GM10266 (cell line): ENCODE results near the gene ANKRD40CL.

Experiments used
- DNase-seq: peaks from one replicate; pipeline ENCODE4 v3.0.0; 2012; ENCODE audit errors: extremely low spot score
- TF ChIP-seq, protein P1 (sequence below): IDR thresholded peaks from 2 replicates; pipeline ENCODE4 v1.5.1; 2012; ENCODE audit warnings: mild to moderate bottlenecking, low read depth; ENCODE audit not compliant: control insufficient read depth, insufficient read depth; ENCODE audit errors: missing control alignments

ANKRD40CL gene

GRCh38 chr17:50722746-50723145, 44.6 kb downstream of the ANKRD40CL start:
- DNase-seq = no peak
- TF ChIP-seq, protein P1, sequence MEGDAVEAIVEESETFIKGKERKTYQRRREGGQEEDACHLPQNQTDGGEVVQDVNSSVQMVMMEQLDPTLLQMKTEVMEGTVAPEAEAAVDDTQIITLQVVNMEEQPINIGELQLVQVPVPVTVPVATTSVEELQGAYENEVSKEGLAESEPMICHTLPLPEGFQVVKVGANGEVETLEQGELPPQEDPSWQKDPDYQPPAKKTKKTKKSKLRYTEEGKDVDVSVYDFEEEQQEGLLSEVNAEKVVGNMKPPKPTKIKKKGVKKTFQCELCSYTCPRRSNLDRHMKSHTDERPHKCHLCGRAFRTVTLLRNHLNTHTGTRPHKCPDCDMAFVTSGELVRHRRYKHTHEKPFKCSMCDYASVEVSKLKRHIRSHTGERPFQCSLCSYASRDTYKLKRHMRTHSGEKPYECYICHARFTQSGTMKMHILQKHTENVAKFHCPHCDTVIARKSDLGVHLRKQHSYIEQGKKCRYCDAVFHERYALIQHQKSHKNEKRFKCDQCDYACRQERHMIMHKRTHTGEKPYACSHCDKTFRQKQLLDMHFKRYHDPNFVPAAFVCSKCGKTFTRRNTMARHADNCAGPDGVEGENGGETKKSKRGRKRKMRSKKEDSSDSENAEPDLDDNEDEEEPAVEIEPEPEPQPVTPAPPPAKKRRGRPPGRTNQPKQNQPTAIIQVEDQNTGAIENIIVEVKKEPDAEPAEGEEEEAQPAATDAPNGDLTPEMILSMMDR = no peak

- peak; percentile 53 for DNase-seq
- TF ChIP-seq, protein P1 = no peak
Observed at GRCh38 chr17:50721194-50722010, 45.9 kb downstream of the ANKRD40CL start.

GRCh38 chr17:50719924-50720794, 47.2 kb downstream of the ANKRD40CL start:
- TF ChIP-seq, protein P1 = no peak
- DNase-seq = no peak

DNA sequence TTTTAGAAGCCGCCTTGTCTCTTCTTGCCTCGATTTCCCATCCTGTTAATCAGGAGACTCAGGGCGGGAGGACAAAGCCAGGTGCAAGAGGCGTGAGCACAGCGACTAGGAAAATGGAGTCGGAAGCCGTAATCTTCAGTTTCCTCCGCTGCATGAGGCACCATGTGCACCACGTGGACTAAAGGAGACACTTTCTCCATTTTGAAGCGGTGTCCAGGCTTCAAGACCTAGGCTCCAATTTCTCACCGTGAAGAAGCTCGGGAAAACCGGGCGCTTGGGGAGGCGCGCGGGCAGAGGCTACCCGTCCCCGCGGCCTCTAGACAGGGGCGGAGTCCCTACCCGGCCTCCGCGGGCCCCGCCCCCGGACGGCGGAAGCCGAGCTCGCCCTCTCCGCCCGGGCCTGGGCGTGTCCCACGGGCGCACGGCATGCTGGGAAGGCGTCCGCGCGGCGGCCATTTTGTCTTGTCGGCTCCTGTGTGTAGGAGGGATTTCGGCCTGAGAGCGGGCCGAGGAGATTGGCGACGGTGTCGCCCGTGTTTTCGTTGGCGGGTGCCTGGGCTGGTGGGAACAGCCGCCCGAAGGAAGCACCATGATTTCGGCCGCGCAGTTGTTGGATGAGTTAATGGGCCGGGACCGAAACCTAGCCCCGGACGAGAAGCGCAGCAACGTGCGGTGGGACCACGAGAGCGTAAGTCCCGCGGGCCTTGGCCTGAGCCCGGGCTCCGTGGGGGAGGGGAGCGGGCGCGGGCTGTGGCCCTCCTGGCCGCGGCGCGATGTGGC, 48.0 kb downstream of the ANKRD40CL start, which contains the start of gene LUC7L3:
Gene LUC7L3 (plus strand): TSS at position 460 of the 780 bp plus-strand sequence. CDS start 130 bp downstream, at position 590.
- TF ChIP-seq, protein P1 = no peak
- DNase-seq = peak; percentile 97

DNA sequence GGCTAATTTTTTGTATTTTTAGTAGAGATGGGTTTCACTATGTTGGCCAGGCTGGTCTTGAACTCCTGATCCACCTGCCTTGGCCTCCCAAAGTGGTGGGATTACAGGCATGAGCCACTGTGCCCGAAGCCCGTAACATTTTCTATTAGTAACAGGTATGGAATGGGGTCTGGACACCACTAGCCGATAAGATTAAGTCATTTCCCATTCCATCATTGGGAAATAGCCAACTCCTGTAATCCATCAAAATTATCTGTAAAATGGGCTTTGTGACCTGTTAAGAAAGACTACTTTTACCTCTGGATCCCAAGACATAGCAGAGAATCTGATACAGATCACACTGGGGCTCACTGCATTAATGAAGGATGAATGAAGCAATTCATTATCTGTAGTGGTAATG, 51.8 kb downstream of the ANKRD40CL start:
- no peak for DNase-seq
- TF ChIP-seq, protein P1 = no peak

GRCh38 chr17:50712641-50713040, 54.7 kb downstream of the ANKRD40CL start:
- no peak for DNase-seq
- TF ChIP-seq, protein P1 = no peak
